CD4-positive, alpha-beta T cell treated with Interleukin-6 at 100 ng/mL for 8 hours (primary cell): ENCODE results near the gene SLAIN2.

ENCODE experiments used
- DNase-seq: peaks from one replicate; pipeline ENCODE4 v3.0.0-alpha.2; 2020; ENCODE audit warnings: mixed read lengths, low spot score

Gene SLAIN2

DNA sequence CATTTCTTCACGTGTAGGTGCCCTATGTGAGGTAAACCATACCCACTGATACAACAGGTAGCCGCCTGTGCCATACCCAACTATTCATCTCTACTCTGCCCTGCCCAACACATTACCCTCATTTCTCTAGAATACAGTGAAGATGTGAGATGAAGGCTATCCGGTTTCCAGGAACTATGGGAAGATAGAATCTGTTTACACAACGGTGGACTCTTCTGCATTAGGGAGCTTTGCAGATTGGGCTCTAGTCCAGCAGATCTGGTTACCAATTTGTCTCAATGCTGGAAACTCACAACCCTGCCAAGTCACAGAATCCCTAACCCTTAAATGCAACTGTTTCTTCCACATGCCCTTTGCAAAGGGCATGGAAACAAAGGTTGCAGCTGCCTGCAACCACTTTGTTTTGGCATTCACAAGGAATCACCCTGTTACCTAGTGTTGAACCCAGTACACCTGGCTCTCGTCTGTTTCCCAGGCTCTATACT lies 6.4 kb upstream of the SLAIN2 start:
- DNase-seq, result no peak

DNA sequence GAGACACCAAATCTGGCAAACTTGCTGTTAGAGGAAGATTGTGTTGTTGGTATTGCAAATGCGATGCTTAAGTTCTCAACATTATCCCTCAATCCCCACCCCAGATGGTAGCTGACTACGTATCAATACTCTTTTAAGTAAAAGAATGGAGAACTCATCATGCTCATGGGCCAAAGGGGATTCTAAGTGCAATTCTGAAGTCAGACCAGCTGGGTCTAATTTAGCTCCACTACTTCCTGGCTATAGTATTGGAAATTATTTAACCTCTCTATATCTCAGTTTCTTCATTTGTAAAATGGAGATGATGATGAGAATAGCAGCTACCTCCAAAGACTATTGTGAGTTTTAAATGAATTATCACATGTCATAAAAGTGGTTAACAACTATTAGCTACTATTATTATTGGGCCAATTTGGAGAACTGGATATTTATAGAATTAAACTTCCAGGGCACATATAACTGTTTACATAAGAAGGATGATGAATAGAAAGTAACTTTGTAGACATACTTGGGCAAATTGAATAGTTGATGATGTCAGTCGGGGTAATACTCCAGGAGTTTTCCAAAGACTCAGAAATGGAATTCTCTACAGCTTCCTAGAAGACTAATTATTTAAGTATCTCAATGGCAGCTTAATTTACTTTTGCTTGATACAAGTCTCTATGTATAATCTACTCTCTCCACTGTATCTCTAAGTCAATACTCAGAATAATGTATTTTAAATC lies 5.0 kb upstream of the SLAIN2 start:
- DNase-seq, result no peak

DNA sequence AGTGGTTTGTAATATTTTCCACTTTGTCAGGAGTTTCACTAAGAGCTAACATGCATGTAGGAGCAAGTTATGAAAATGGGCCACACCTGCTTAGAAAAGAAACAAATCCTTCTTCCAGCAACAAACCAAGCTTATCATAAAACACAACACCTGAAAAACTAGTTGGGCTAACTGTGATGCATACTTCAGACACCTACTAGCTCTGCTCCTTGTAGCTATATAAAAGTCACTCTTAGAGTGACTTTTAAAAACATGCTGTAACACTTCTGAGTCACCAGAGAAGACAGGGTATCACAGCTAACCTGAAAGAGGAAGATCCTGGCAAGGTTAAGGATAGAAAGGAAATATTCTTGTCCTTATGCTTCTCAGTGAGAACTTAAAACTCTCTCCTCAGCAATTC lies 3.6 kb upstream of the SLAIN2 start:
- no peak for DNase-seq

DNA sequence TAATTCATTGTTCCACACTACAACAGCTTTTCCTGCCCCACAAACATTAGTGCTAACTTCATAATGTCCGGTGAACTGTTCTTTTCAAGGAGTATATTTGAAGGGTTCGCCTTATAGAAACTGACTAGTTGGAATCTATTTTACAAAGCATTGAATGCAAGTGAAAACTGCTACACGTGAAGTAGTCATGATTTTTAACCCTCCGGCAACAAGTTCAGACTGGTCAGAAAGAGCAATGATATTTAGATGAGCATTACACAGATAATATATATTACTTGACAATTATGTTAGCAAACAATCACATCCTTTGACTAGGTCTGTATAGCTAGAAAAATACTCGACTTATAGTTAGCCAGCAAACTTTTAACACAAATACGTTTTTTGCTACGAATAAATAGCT lies 1.7 kb upstream of the SLAIN2 start:
- no peak for DNase-seq

DNA sequence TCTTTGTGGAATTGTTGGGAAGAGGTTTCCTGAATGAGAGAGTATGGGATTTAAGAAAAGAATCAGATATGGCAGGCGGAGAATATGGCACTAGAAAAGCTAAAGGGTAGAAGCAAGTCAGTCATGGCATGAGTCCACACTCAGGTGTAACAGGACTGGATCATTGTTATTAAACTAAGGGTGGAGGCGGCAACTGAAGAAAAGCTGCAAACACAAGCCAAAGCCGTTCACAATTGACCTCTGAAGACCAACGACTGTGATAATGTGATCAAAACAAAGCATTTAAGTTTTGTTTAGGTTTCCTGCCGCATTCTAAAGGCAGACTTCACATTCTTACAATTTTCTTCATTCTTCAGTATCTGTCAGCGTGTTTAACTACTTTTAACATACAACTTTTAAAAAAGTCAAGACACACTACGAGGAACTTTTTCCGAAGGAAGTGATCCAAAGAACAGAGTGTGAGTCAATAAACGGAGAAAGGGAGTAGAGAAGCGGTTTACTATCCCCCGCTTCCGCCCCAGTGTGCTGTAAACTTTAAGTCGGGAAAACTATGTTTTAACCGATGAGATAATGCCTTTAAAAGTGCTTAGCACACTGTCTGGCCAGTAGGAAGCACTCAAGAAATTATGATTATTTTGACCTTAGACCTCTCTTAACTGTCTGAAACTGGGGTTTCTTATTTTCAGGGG lies 909 bp upstream of the SLAIN2 start:
- DNase-seq, result peak; percentile 22

DNA sequence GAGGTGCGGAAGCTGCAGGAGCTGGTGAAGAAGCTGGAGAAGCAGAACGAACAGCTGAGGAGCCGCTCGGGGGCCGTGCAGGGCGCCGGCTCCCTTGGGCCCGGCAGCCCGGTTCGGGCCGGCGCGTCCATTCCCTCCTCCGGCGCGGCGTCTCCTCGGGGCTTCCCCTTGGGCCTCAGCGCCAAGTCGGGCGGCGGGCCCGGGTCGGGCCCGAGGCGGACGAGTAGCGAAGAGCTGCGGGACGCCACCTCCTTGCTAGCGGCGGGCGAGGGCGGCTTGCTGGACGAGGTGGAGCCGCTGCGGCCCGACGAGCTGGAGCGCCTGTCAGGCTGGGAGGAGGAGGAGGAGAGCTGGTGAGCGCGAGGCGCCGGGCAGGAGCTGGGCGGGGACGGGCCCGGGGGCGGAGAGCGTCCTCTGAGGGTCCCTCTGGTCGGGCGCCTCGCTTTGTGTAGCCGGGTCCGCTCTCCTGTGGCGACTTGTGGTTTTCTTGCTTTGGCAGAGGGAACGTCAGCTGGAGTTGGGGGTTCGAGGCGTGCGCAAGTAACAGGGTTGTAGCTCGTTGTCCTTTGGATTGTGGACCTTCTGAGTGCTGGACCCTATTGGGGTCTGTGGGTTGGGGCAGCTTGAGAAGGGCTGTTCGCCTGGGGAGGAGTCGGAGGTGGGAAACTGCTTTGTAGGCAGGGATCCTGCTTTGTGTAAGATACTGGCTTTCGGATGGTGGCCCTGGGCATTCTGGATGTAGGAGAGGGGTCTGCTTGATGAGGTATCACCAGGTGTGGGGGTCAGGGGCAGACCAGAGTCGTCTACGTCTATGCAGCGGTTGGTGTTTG lies 662 bp downstream of the SLAIN2 start:
- peak; percentile 18 for DNase-seq

DNA sequence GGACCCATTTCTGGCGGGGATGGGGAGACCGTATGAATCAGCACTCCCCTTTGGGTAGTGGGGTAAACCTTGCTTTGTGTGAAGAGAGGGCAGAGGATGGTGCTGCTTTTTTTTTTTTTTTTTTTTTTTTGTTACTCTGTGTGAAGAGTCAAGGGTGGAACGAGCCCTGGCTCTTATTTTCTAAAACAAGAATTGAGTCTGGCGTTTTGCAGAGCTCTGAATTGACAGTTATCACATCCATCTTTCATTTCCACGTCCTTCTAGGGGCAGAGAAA lies 1.2 kb downstream of the SLAIN2 start:
- no peak for DNase-seq

DNA sequence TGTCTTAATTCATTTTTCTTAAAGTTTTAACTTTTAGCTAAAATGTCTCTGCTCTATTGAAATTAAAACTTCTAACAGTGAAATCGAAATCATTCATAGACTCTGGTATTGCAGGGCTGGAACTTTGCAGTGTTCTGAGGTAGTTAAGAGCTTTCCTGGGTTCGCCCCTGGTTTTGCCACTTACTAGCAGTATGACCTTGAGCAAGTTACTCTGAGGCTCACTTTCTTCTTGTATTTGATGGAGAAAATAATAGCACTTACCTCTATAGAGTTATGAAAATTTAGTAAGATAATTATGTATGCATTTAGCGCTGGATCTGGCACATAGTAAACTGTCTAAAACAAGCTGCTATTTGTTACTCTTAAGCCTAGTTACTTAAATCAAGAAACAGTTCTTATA lies 1.7 kb downstream of the SLAIN2 start:
- no peak for DNase-seq

DNA sequence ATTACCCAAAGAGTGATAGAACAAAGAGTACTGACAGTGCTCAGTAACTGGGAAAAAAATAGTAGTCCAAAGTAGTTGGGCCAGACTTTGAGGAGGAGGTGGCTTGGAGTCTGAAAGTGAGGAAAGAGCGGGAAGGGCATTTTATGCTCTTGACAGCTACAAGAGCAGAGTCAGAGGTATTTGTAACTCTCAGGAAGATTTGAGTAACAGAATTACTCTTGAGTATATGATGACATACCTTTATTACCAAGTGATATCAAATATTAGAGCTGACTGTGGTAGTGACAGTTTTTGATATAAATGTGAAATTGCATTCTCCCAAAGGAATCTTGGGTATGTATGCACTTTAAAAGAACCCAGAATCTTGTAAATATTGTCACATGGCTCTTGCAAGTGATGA lies 2.2 kb downstream of the SLAIN2 start:
- DNase-seq, result no peak

DNA sequence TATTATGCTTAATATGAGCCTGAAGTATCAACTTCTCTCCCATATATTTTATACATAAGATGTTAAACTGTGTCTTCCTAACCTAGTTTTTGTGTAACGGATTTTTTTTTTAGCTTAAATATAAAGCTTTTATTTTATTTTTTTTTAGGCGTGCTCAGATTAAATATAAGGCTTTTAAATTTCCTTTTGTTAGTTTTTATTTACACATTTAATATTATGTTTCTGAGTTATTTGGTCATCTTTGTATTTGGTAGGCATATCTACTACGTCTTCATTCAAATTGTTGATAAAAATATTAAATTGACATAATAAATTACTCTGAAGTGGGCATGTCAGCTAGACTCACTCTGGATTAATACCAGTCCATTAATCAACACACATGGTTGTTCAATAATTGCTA lies 4.2 kb downstream of the SLAIN2 start:
- no peak for DNase-seq

DNA sequence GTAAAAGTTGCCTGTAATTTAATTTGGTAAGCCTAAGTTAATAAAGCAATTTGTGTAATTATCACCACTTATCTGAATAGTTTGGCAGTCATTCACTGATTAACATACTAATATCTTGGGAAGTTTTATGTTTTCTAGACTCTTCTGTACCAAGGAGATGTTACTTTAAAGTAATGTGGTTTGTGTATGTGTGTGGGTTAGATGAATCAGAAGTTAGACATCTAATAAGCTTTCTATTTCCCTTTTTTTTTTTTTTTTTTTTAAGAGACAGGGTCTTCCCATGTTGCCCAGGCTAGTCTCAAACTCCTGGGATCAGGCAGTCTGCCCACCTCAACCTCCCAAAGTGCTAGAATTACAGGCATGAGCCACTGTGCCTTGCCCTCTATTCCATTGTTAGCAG lies 5.3 kb downstream of the SLAIN2 start:
- no peak for DNase-seq

DNA sequence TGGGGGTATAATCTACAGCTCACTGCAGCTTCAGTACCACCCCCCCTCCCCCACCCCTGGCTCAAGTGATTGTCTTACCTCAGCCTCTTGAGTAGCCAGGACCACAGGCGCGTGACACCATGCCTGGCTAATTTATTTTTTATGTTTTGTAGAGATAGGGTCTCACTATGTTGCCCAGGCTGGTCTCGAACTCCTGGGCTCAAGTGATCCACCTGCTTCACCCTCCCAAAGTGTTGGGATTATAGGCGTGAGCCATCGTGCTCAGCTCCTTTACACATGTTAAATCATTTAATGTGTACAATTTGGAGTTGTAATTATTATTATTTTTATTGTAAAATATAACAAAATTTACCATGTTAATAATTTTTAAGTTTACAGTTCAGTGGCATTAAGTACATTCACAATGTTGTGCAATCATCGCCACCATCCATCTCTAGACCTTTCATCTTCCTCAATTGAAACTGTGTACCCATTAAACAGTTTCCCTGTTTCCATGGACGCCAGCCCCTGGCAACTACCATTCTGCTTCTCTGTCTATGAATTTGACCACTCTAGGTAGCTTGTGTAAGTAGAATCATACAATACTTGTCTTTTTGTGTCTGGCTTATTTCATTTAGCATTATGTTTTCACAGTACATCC lies 6.1 kb downstream of the SLAIN2 start:
- DNase-seq, result no peak

DNA sequence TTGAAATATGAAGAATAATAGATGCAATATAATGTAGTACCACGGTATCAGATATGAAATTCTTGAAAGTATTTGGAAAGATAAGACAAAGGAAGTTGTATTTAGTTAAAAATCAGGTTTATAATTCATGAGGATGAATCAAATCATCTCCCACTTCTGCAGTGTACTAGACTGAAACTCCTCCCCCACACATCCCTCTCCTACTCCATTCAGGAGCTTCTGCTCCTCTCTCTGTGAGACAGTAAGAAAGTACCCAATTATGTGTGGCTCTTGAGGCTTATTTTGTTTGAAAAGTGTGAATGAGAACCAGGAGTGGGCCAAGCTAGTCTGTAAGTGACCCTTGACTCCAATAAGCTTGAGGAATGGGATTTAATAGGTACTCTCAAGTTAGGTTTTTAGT lies 9.5 kb downstream of the SLAIN2 start:
- DNase-seq, result no peak

DNA sequence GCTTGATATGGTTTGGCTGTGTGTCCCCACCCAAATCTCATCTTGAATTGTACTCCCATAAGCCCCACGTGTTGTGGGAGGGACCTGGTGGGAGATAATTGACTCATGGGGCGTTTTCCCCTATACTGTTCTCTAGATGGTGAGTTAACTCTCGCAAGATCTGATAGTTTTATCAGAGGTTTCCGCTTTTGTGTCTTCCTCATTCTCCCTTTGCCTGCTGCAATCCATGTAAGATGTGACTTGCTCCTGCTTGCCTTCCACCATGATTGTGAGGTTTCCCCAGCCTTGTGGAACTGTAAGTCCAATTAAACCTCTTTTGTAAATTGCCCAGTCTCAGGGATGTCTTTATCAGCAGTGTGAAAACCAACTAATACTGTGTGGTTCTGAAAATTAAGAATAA lies 11.5 kb downstream of the SLAIN2 start:
- DNase-seq, result no peak

DNA sequence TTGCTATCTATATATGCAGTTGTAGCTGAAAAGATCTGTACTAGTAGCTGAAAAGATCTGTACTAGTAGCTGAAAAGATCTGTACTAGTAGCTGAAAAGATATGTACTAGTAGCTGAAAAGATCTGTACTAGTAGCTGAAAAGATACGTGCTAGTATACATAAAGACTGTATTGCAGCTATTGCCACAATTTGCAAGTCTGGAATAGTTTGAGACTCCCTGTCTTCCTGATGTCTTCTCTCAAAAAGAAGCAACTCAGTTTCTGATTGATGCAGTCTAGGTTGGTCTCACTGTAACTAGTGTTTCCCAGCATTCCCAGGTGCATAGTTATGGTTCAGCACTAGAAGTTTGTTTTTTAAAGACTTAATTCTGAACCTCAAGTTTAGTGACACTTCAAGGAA lies 15.0 kb downstream of the SLAIN2 start:
- no peak for DNase-seq

DNA sequence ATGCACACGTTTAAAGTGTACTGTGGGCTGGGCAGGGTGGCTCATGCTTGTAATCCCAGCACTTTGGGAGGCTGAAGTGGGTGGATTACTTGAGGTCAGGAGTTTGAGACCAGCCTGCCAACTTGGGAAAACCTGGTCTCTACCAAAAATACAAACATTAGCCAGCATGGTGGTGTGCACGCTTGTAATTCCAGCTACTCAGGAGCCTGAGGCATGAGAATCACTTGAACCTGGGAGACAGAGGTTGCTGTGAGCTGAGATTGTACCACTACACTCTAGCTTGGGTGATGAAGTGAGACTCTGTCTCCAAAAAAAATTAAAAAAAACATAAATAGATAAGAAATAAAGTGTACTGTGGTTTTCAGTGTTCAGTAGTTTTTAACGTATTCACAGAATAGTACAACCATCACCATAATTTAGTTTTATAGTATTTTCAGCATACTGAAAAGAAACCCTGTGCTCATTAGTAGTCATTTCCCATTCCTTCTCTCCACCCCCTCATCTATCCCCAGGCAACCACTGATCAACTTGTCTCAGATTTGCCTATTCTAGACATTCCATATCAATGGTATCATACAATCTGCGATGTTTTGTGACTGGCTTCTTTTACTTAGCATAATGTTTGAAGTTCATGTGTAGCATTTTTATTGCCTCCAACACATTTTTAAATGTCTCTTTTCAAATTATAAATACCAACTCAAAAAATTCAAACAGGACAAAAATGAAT lies 19.1 kb downstream of the SLAIN2 start:
- DNase-seq, result no peak

DNA sequence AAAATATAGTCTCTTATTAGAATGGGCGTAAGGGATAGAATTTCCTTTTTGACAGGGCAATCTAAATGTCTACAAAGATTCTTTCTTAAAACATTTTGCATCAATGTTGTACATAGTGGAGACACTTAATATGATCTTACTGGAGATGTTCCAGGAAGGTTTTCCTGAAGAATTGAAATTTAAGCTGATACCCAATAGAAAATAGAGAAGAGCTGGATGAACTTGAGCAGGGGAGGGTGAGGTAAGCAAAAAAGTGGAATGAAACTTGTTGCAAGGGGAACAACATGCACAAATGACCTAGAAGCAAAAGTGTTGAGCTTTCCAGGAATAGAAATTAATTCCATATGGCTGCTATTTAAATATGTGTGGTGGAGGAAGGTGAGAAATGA lies 19.7 kb downstream of the SLAIN2 start:
- DNase-seq, result no peak

DNA sequence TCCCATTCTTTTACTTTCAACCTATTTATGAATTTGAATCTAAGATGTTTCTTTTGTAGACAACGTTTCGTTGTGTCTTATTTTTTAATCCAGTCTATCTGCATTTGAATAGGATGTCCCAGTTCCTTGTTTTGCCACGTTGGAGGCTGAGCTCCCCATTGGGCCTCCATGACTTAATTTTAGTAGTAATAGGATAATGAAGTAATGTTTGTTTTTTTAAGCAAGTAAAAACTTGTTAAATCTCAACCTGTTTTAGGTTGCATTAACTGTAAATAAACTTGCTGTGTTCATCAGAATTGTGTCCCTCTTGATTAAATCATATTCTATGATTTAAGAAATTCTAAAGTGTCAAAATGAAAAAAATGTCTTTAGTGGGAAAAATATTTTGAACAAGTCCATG lies 25.3 kb downstream of the SLAIN2 start:
- DNase-seq, result no peak

DNA sequence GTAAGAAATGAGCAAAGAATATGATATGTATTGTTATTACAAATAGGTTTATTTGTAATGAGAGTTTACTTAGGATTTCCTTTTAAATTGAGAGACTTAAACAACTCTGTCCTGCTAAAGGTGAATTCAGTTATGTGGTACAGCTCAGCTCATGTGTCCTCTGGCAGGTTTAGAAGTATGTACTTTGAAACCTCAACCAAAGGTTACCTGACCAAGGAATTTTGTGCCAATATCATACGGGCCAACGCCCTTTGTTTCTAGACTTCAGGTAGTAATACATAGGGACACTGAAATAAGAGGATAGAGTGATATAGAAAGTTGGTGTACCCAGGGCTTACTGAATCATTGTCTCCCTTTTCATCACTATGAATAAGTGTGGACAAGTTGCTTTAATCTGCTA lies 25.7 kb downstream of the SLAIN2 start:
- DNase-seq, result no peak

DNA sequence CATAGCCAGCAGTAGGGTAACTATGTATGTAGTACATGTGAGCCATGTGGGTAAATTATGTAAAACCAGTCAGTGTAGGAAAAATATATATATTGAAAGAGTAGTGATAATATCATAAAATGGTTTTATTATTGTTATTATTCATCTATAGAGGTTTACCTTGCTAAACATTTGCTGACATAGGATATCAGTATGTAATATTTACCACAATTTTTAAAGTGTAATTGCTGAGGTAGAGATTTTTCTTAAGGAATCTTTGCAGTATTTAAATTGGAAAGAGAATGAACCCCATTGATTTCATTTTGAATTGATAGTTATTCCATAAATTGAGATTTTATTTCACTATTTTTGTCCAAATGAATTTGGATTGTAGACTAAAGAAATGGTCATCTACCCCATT lies 27.1 kb downstream of the SLAIN2 start:
- DNase-seq, result no peak

DNA sequence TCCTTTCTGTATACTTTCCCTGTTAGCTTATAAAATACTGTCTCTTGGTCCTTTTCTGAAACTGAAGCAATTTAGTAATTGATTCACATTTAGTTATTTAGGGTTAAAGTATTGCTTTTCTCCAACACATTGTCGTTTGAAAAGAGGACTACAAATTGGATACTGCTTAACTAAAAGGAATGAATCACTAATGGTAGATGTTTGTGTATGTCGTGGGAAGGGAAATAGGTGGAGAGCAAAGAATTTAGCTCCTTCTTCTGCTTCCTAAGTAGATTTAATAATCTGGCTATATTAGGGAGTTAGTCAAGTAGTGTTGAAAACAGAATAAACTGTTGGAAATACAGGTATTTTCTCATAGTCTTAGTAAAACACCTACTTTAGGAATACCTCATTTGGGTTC lies 27.9 kb downstream of the SLAIN2 start:
- DNase-seq, result no peak

DNA sequence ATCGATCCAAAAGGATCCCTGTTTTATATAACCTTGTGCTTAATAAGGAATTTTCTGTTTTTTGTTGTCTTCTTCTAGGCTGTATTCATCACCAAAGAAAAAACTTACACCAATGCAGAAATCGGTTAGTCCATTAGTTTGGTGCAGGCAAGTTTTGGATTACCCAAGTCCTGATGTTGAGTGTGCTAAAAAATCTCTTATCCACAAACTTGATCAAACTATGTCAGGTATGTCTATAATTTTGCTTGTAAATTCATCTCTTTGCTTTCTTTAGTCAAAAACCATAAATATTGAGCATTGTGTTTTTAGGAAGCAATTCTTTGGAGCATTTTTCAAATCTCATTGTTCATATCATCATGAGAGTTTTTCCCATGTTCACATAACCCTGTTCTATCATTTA lies 28.4 kb downstream of the SLAIN2 start:
- no peak for DNase-seq
